ENCODE data around the gene OGG1.
A peak's percentile ranks its signal among the peaks of the same experiment; 100 is the strongest.
"Not testable (repeated sequence)": the region's sequence is repeated elsewhere in the genome, so short reads cannot be mapped to it uniquely, and the experiment has no call there.

Gene OGG1

GRCh38 chr3:9769426-9770275 lies 19.9 kb downstream of the OGG1 start, which contains the start of gene CAMK1:
TSS of gene CAMK1 (minus strand) at chr3:9769947. CDS start at chr3:9767749, 2,198 bp downstream.
- no peak for DNase-seq (ENCODE audit: low read depth)
- H3K4me3 ChIP-seq (ENCODE audit: low read depth, low read length): peak within 1 kb of the TSS; percentile 41
- TF ChIP-seq CTCF (IDR thresholded peaks at IDR 0.05; ENCODE audit: low read depth, low read length, missing control alignments): no peak

- DNase-seq (ENCODE audit: low read depth): no peak
- H3K4me3 ChIP-seq (ENCODE audit: low read depth, low read length): peak overlapping the region; percentile 41
- TF ChIP-seq CTCF (IDR thresholded peaks at IDR 0.05; ENCODE audit: low read depth, low read length, missing control alignments): no peak
Measured at GRCh38 chr3:9770276-9770812, 20.6 kb downstream of the OGG1 start.

GRCh38 chr3:9771007-9771406 lies 21.3 kb downstream of the OGG1 start:
- DNase-seq (ENCODE audit: low read depth); H3K4me3 ChIP-seq (ENCODE audit: low read depth, low read length): not testable (repeated sequence)

- DNase-seq (ENCODE audit: low read depth): no peak
- no peak for TF ChIP-seq CTCF (IDR thresholded peaks at IDR 0.05; ENCODE audit: low read depth, low read length, missing control alignments)
Measured at GRCh38 chr3:9776896-9777693, 27.3 kb downstream of the OGG1 start.

GRCh38 chr3:9777694-9778021 lies 27.9 kb downstream of the OGG1 start:
- no peak for TF ChIP-seq CTCF (IDR thresholded peaks at IDR 0.05; ENCODE audit: low read depth, low read length, missing control alignments)
- no peak for DNase-seq (ENCODE audit: low read depth)
- H3K4me3 ChIP-seq (ENCODE audit: low read depth, low read length): no peak overlapping the region

More at GRCh38 chr3:9776896-9777693, 27.3 kb downstream of the OGG1 start:
- H3K4me3 ChIP-seq (ENCODE audit: low read depth, low read length): no peak overlapping the region

GRCh38 chr3:9778143-9779074 lies 28.7 kb downstream of the OGG1 start:
- no peak for TF ChIP-seq CTCF (IDR thresholded peaks at IDR 0.05; ENCODE audit: low read depth, low read length, missing control alignments)

More at GRCh38 chr3:9778143-9779074, 28.7 kb downstream of the OGG1 start:
- H3K4me3 ChIP-seq (ENCODE audit: low read depth, low read length): no peak overlapping the region
- DNase-seq (ENCODE audit: low read depth): no peak
